ENCODE data around the gene COA7.
"Not testable (repeated sequence)": the region's sequence is repeated elsewhere in the genome, so short reads cannot be mapped to it uniquely, and the experiment has no call there.

The COA7 gene

DNA sequence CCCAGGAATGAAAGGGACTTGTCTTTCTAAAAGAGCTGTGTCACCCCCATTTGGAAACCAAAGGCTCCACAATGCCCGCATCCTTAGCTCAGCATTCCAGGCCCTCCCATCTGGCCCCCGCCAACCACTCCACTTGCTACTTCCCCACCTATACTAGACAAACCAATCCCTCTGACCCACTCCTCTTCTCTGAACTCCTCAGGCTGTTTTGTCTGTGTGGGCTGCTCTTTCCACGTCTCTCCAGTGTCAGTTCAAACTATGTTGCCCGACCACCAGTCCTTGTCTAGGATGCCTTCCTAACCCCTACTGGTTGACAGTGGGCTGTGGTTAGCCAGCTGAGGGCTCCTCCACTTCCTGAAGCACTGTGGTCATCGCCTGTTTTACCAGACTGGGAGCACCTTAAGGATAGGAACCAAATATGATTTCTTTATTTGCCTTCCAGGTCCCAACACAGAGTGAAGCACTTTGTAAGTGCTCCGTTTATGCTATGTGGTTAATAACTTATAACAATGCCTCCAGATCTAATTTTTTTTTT, 8.1 kb upstream of the COA7 start:
- DNase-seq (ENCODE audit: low read depth in 2 of 2): no peak

DNA sequence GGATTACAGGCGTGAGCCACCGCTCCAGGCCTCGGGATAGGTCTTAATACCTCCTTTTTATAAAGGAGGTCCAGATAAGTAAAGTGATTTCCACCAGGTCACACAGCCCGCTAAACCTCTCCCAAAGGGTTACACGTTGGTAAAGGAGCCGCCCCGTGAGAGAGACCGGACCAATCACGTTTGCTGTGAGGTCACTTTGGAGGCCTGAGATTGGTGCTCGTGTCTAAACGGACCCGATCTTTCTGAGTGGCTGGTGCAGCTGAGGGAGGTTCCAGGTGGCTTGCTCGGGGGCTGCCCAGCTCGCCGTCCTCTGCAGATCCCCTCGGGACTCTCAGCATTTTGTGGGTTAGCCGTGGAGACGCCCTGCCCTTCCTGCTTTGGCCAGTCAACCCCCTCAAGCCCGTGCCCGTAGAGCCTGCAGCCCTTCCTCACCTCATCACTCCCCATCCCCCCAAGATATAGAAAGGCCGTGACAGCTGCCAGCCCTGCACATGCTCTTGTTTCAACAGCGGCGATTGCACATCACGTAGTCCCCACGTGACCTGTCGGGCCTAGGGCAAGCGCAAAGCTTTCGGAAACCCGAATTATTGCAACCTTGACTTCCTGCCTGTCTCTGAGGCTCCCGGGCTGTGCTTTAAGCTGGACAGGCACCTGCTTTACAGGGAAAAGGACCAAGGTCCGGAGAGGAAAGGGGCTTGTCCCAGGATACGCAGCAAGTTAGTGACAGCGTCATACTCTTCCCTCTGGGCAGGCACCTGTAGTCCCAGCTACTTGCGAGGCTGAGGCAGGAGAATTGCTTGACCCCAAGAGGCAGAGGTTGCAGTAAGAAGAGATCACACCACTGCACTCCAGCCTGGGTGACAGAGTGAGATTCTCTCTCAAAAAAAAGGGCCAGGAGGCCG, 5.0 kb upstream of the COA7 start:
- peak; percentile 53 to 73 for DNase-seq (ENCODE audit: low read depth in 2 of 2)

DNA sequence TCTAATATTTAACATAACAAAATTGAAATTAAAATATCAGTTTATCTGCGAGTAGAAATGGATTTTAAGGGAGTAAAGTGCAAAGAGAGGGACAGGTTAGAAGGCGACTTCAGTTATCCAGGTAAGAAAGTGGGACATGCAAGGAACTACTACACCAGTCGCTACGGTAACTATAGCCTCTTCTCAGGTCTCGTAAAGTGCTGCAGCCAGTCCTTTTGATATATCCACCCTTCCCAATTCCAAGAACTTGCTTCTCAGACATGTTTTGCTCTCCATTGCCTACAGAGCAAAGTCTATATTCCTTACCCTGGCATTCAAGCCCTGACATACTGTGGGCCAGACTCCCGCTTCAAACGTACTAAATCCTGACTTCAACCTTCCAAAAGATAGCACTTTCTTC, 2.5 kb downstream of the COA7 start:
- no peak for DNase-seq (ENCODE audit: low read depth in 2 of 2)

DNA sequence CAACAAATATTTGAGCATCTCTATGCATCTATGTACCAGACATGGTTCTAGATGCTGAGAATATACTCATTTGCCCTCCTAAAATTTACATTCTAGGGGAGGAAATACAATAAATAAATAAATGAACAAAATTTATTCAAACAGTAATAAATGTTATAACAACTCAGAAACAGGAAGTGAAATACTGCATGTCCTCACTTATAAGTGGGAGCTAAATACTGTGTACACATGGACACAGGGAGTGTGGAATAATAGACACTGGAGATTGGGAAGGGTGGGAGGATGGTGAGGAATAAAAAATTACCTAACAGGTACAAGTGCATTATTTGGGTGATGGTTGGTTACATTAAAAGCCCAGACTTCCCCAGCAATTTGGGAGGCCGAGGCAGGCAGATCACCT, 4.3 kb downstream of the COA7 start:
- DNase-seq (ENCODE audit: low read depth in 2 of 2): no peak

DNA sequence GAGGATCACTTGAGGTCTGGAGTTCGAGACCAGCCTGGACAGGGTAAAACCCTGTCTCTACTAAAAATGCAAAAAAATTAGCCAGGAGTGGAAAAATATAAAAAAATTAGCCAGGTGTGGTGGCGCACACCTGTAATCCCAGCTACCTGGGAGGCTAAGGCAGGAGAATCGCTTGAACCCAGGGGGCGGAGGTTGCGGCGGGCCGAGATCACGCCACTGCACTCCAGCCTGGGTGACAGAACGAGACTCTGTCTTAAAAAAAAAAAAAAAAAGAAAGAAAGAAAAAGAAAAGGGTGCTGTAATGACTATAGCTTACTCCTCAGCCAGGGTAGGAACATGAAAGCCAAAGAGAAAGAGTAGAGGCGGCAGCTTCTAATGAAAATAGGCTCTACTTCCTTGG, 4.8 kb downstream of the COA7 start:
- not testable (repeated sequence) for DNase-seq (ENCODE audit: low read depth in 2 of 2)

DNA sequence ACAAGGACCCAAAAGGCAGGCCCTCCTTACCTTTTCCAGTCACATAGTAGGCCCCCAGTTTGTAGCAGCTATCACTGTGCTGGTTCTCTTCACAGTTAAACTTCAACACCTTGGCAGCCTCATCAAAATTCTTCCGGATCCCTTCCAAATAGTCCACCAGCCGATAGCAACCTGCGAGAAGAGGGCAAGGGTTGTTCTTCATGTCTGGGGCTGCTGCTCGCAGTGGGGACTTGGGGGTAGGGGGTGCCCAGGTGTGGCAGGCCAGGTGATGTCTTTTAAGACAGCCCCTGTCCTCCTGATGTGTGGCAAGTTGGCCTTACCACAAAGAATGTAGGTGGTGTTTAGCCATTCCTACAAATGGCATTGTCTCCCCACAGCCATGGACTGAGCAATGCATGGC, 5.5 kb downstream of the COA7 start:
- no peak for DNase-seq (ENCODE audit: low read depth in 2 of 2)

DNA sequence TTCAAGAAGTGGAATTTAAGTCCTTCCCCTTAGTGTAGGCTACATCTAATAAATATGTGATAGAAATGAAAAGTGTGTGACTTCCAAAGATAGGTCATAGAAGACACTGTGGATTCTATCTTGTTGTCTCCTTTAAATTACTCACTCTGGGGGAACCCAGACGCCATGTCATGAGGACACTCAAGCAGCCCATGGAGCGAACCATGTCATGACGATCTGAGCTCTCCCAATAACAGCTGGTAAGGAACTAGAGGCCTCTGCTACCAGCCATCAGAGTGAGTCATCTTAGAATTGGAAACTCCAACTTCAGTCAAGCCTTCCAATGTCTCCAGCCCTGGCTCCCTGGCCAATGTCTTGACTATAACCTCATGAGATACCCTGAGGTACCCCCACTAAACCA, 6.3 kb downstream of the COA7 start:
- no peak for DNase-seq (ENCODE audit: low read depth in 2 of 2)

DNA sequence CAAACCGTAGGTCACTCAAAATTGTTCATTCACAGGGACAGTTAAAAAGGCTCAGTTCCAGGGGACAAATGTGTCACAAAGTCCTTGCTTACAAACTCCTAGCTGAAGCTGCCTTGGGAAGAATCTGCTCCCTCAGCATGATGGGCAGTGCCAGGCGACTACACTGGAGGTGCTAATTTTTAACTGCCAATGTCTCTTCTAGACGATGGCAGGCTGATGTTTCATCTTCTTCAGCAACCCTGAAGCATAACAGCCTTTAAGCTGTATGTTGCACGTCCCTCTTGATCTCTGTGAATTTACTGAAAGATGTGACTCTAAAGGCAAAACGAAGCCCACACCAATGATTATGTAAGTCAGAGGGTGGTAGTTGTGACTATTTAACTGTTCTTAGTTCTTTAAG, 11.3 kb downstream of the COA7 start:
- DNase-seq (ENCODE audit: low read depth in 2 of 2): no peak

DNA sequence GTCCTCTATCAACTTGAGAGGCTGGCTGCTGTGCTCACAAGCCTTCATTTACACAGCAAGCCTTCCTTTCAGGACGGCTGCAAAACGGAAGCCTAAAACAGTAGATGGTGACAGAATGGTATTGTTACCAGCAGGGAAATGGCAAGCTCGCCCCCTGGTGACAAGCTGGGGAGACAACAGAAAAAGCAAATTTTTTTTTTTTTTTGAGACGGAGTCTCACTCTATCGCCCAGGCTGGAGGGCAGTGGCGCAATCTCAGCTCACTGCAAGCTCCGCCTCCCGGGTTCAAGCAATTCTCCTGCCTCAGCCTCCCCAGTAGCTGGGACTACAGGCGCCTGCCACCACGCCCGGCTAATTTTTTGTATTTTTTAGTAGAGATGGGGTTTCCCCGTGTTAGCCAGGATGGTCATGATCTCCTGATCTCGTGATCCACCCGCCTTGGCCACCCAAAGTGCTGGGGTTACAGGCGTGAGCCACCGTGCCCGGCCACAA, 11.8 kb downstream of the COA7 start:
- DNase-seq (ENCODE audit: low read depth in 2 of 2): peak; percentile 47 to 59

DNA sequence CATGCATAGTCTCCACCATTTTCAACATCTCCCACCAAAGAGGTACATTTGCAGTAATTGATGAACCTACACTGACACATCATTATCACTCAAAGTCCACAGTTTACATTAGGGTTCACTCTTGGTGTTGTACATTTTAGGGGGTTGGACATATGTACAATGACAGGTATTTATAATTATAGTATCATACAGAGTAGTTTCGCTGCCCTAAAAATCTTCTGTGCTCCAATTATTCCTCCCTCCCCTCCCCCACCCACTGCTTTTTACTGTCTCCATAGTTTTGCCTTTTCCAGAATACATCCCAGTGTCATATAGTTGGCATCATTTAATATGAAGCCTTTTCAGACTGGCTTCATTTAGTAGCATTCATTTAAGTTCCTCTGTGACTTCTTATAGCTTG, 13.6 kb downstream of the COA7 start:
- DNase-seq (ENCODE audit: low read depth in 2 of 2): no peak

DNA sequence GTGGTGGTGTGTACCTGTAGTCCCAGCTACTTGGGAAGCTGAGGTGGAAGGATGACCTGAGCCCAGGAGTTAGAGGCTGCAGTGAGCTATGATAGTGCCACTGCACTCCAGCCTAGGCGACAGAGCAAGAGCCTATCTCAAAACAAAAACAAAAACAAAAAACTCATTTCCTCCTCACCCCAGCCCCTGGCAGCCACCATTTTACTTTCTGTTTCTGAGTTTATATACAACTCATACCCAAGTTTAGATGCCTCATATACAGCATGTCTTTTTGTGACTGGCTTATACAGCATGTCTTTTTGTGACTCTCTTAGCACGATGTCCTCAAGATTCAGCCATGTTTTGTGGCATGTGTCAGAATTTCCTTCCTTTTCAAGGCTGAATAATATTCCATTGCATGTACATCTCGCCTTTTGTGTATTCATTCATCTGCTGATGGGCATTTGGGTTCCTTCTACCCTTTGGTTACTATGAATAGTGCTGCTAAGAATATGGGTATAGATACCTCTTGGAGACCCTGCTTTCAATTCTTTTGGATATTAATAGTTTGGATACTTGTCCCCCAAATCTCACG, 14.7 kb downstream of the COA7 start:
- DNase-seq (ENCODE audit: low read depth in 2 of 2): no peak

DNA sequence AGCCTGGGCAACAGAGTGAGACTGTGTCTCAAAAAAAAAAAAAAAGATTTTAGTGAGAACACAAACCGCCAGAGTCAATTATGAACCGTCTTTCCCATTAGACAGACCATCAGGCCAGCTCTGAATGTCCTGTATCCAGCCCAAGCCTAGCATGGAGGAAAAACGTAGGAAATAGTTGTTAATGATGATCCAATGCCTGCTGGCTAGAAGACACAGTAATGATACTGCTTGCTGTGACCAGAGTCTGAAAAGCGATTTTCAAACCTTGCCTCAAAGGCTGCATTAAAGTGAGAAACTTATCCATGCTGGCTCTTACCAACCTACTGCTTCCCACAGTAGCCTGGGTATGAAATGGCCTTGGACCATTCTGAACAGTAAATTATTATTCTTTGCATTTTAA, 17.0 kb downstream of the COA7 start:
- DNase-seq (ENCODE audit: low read depth in 2 of 2): no peak

DNA sequence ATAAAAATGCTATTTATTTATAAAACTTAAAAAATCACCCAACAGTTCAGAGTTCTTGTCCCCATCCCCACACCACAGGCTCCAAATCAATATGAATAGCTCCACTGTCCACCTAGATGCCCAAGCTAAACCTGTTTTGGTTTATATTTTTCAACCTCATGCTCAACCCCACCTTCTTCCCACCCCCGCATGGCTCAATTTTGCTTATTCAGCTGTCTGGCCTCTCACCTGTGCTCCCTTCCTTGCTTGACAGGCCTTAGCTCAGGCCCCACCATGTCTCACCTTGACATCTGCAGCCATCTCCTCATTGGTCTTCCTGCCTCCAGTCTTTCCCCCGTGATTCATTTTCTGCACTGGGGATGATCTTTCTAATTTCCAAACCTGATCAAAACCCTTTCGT, 17.8 kb downstream of the COA7 start:
- no peak for DNase-seq (ENCODE audit: low read depth in 2 of 2)

DNA sequence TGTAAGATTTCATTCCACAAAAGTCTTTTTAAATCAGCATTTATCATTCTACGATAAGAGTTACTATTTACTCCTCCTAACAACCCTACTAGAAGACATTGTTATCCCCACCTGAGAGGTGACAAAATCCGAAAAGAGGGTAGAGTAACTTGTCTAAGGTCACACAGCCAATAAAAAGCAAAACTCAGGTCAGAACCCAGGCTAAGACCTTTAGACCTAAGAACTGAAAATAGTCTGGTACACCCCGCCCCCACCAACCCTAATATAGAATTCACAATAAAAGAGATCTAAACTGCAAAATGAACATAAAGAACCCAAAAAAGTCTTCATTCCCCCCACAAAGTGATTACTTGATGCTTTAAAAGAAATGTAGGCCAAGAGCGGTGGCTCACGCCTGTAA, 18.6 kb downstream of the COA7 start:
- no peak for DNase-seq (ENCODE audit: low read depth in 2 of 2)

DNA sequence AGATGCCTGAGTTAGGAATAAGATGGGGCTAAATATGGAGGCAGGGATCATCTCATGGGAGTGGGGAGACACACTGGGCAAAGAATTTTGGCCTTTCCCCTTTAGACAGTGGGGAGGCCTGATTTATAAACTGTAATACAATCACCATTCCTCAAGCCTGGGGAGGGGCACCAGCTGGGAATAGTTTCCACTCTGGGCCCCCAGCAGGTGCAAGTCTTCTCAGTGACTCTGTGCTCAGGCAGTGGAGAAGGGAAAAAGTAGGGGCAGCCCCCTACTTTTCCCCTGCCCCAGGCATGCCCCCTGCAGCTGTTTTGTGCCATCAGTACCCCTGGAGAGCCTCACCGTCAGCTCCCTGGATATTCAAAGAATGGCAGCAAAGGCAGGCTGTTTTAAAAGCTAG, 19.1 kb downstream of the COA7 start:
- no peak for DNase-seq (ENCODE audit: low read depth in 2 of 2)

DNA sequence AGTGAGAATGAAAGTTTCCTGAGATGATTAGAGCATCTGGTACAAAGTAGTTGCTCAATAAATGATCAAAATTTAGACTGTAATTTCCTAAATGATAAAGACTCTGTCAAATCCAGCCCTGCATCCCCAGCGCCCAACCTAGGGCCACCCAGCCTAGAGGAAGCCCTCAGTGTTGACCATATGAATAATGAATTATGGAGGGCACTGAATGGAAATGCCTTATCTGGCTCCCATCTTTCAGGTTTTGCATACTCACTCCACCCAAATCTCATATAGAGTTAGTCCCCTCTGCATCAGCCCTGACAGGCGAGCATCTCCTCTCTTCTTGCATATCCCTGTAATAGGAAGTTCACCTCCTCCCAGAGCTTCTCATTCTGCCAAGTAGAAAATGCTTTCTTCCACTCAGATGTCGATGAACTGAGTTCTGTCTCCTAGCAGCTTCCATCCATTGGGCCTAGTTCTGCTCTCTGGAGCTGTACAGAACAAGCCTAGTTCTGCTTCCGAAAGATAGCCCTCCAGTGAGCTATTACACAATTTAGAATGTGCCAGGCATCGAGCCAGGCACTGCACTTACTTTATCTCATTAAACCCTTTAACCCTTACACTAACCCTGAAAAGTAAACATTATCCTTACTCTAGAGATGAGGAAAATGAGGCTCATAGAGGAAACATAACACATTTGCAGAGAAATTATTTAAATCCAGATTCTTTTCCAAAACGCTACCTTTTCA, 20.9 kb downstream of the COA7 start:
- DNase-seq (ENCODE audit: low read depth in 2 of 2): no peak

DNA sequence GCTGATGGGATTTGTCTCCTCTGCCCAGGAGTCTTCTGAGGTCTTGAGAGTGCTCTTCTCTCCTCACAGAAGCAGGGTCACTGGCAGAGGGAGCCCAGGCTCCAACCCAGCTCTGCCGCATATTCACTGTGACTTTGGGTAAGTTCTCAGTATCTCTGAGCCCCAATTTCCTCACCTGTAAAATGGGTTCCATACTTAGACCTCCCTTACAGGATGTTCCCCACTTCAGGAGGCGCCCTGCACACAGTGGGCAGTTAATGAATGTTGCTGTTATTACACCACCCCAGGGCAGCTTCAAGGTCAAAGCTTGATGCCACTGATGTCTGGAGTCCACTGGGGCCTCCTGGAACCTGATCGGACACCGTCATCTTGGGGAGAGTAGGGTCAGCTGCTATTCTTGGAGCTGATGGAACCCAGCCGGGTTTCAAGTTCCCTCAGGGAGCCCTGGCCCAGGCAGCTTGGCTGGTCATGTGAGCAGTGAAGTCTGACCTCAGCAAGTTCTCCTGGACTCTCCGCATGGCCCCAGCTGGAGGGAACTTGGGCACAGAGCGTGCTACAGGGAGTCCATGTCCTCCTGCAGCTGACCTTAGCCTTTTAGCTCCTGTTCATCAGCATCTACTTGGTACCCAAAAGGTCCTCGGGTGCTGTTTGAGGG, 21.8 kb downstream of the COA7 start:
- DNase-seq (ENCODE audit: low read depth in 2 of 2): no peak

DNA sequence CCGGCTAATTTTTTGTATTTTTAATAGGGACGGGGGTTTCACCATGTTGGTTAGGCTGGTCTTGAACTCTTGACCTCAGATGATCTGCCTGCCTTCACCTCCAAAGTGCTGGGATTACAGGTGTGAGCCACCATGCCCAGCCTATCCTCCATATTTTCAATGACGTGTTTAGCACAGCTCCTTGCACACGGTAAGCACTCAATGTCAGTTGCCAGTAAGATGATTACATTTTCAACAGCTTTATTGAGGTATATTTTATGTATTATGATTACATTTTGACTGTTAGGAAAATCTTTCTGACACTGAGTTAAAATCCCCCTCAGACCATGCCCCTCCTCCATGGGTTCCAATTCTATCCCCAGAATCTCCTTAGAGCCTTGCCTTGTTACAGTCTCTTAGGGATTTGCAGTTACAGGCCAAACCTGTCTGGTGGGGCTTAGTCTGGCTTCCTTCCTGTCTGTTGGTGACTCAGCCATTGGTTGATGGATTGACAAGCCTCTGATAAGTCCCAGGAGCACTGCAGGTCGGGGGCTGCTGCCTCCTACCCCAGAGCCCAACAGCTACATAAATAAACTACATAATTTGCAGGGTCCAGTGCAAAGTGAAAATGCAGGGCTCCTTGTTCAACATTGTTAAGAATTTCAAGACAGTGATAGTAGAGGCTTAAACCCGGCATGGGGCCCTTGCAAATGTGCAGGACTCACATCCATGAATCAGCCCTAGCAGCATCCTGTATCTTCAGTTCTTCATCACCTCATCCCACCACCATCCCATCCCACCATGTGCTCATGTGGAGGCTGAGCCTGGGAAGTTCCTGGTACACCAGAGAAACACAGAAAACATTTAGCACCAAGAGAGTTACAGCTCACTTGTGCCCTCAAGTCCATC, 23.4 kb downstream of the COA7 start:
- no peak for DNase-seq (ENCODE audit: low read depth in 2 of 2)

DNA sequence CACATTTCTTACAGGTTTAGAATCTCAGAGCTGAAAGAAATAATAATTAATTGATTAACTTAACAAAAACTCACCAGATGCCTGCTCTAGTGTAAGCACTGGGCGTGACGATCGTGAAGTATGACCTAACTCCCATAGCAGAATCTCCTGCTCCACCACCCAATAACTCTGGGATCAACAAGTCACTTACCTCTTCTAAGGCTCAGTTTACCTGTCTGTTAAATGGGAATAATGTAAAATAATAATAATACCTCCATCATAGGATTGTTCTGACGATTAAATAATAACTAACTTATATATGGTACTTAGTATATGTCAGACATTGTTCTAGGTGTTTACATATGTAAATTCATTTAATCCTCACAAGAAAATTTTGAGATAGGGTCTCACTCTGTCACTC, 24.6 kb downstream of the COA7 start:
- DNase-seq (ENCODE audit: low read depth in 2 of 2): no peak

DNA sequence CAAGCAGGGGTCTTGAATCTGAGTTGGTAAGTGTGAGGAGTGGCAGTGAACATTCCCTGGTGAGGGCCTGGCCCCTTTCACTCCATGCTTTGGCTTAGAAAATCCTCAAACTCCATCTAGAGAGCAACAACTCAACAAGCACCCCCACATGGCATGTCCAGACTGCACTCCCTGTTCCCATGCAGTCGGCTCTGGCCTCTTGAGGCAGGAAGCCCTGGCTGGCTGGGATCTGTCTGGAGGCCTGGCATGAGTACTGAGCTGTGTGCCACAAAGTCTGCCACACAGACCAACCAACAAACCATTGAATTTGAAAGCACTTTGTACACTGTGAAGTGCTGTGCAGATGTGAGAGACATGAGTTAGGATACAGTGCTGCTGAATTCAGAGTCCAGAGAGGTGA, 25.2 kb downstream of the COA7 start:
- DNase-seq (ENCODE audit: low read depth in 2 of 2): no peak

DNA sequence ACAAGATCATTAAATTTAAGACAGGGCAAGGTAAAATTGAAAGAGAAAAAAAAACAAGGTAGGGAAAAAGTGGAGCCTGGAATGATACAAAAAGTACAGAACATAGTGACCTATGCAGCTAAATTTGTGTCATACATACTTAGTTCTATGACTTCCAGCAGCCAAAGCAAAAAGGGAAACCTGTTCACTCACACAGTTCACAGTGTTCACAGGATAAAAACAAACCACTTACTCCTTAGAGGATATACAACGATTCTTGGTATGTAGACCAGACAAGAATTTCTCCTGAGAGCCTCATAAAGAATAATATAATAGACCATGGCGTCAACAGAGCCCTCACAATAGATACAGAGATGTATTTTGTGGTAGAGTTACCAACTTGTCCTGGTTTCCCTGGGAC, 27.5 kb downstream of the COA7 start:
- DNase-seq (ENCODE audit: low read depth in 2 of 2): no peak
